ENCODE data around the gene EZH1. TPM values are rescaled to one million over a fixed set of nuclear protein-coding genes. Genes with fewer than 3 reads are reported as not detected.

The EZH1 gene
- total and polyA plus RNA-seq, 10 of the 15 experiments (the other 5 are each of a cell fraction or from before 2014, with no cell fraction given), result 6.1 to 43.3 (median 16.8) TPM

GRCh38 chr17:42775534-42776098 is 30.8 kb upstream of the EZH1 start (continued):
- TF ChIP-seq REST (IDR thresholded peaks at IDR 0.05; ENCODE audit: low read depth, low read length), result no peak
- TF ChIP-seq ZSCAN29 (IDR thresholded peaks at IDR 0.05), result no peak
- peak; percentile 24; the same call in 1 of the 2 replicates for TF ChIP-seq EED (IDR thresholded peaks at IDR 0.05; ENCODE audit: low read depth)
- TF ChIP-seq ESRRA (IDR thresholded peaks at IDR 0.05; ENCODE audit: low read length), result no peak
- no peak for TF ChIP-seq ASH2L (IDR thresholded peaks at IDR 0.05; ENCODE audit: borderline replicate concordance, low read depth)
- no peak for TF ChIP-seq RFX5 (IDR thresholded peaks at IDR 0.05; ENCODE audit: low read depth, low read length)
- TF ChIP-seq, protein P1, sequence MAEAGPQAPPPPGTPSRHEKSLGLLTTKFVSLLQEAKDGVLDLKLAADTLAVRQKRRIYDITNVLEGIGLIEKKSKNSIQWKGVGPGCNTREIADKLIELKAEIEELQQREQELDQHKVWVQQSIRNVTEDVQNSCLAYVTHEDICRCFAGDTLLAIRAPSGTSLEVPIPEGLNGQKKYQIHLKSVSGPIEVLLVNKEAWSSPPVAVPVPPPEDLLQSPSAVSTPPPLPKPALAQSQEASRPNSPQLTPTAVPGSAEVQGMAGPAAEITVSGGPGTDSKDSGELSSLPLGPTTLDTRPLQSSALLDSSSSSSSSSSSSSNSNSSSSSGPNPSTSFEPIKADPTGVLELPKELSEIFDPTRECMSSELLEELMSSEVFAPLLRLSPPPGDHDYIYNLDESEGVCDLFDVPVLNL (IDR thresholded peaks at IDR 0.05; ENCODE audit: low read depth, low read length), result no peak
- TF ChIP-seq HDAC6 (IDR thresholded peaks at IDR 0.05; ENCODE audit: unreplicated experiment), result no peak
- TF ChIP-seq SREBF1 (IDR thresholded peaks at IDR 0.05; ENCODE audit: low read length), result no peak
- TF ChIP-seq ATF2 (IDR thresholded peaks at IDR 0.05; ENCODE audit: low read length), result peak; percentile 63; the same call in 1 of the 2 replicates
- no peak for TF ChIP-seq NR2C2 (IDR thresholded peaks at IDR 0.05; ENCODE audit: borderline replicate concordance, control insufficient read depth, insufficient read length, low read depth)
- TF ChIP-seq IRF4 (IDR thresholded peaks at IDR 0.05; ENCODE audit: low read depth, low read length), result peak; percentile 44; the same call in 1 of the 2 replicates
- peak; percentile 21 to 90; a peak in 3 of 4 replicates for TF ChIP-seq SRF (IDR thresholded peaks at IDR 0.05; ENCODE audit: low read depth in 2 of 2, low read length in 2 of 2)
- TF ChIP-seq YY1 (IDR thresholded peaks at IDR 0.05; ENCODE audit: low read depth, low read length), result 0 out of 2 replicates have a peak, but pooled peaks have one; percentile 31
- peak; percentile 86 for TF ChIP-seq RELA (IDR thresholded peaks at IDR 0.05; ENCODE audit: borderline replicate concordance, partially characterized antibody)
- TF ChIP-seq CREM (IDR thresholded peaks at IDR 0.05; ENCODE audit: low read depth), result peak; percentile 19; the same call in 1 of the 2 replicates
- no peak for TF ChIP-seq HDAC2 (IDR thresholded peaks at IDR 0.05)
- peak; percentile 15; the same call in 1 of the 2 replicates for TF ChIP-seq TCF7 (IDR thresholded peaks at IDR 0.05; ENCODE audit: borderline replicate concordance)
- TF ChIP-seq ZNF274 (IDR thresholded peaks at IDR 0.05; ENCODE audit: insufficient read depth, insufficient read length), result no peak
- no peak for TF ChIP-seq YBX1 (IDR thresholded peaks at IDR 0.05)
- TF ChIP-seq POLR2AphosphoS5 (IDR thresholded peaks at IDR 0.05; ENCODE audit: low read length), result no peak
- peak; percentile 22; the same call in 1 of the 2 replicates for TF ChIP-seq BACH1 (IDR thresholded peaks at IDR 0.05; ENCODE audit: borderline replicate concordance)
- TF ChIP-seq, protein P2, sequence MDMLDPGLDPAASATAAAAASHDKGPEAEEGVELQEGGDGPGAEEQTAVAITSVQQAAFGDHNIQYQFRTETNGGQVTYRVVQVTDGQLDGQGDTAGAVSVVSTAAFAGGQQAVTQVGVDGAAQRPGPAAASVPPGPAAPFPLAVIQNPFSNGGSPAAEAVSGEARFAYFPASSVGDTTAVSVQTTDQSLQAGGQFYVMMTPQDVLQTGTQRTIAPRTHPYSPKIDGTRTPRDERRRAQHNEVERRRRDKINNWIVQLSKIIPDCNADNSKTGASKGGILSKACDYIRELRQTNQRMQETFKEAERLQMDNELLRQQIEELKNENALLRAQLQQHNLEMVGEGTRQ (IDR thresholded peaks at IDR 0.05; ENCODE audit: borderline replicate concordance, low read depth, low read length), result no peak; the same call in 1 of the 2 replicates
- TF ChIP-seq MXI1 (IDR thresholded peaks at IDR 0.05; ENCODE audit: low read depth, low read length), result no peak
- TF ChIP-seq MTA3 (IDR thresholded peaks at IDR 0.05; ENCODE audit: borderline replicate concordance, low read length), result no peak

Measured in GM12878 (cell line).